ENCODE data around the gene SS18L1.

SS18L1 gene

DNA sequence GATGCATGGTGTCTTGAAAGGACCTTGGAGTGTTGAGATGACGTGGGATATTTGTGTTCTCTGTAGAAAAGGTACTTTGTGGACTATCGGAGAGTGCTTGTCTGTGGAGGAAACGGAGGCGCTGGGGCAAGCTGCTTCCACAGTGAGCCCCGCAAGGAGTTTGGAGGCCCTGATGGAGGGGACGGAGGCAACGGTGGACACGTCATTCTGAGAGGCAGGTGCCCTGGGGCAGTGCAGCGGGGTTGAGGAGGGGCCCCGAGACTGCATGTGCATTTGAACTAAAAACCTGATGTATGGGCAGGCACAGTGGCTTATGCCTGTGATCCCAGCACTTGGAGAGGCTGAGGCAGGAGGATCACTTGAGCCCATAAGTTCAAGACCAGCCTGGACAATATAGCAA lies 52.2 kb downstream of the SS18L1 start:
- H3K27ac ChIP-seq, result no peak overlapping the region
- TF ChIP-seq, protein P1, sequence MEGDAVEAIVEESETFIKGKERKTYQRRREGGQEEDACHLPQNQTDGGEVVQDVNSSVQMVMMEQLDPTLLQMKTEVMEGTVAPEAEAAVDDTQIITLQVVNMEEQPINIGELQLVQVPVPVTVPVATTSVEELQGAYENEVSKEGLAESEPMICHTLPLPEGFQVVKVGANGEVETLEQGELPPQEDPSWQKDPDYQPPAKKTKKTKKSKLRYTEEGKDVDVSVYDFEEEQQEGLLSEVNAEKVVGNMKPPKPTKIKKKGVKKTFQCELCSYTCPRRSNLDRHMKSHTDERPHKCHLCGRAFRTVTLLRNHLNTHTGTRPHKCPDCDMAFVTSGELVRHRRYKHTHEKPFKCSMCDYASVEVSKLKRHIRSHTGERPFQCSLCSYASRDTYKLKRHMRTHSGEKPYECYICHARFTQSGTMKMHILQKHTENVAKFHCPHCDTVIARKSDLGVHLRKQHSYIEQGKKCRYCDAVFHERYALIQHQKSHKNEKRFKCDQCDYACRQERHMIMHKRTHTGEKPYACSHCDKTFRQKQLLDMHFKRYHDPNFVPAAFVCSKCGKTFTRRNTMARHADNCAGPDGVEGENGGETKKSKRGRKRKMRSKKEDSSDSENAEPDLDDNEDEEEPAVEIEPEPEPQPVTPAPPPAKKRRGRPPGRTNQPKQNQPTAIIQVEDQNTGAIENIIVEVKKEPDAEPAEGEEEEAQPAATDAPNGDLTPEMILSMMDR (conservative IDR thresholded peaks at IDR 0.05), result no peak
- no peak for TF ChIP-seq ZFX (IDR thresholded peaks at IDR 0.05)

DNA sequence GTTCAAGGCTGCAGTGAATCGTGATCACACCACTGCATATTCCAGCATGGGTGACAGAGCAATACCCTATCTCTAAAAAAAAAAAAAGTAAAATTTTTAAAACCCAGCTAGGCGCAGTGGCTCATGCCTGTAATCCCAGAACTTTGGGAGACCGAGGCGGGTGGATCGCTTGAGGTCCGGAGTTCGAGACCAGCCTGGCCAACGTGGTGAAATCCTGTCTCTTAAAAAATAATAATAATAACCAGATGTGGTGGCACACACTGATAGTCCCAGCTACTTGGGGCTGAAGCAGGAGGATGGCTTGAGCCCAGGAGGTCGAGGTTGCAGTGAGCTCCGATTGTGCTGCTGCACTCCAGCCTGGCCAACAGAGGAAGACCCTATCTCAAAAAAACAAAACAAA lies 52.7 kb downstream of the SS18L1 start:
- TF ChIP-seq, protein P1 (conservative IDR thresholded peaks at IDR 0.05), result no peak
- no peak for TF ChIP-seq ZFX (IDR thresholded peaks at IDR 0.05)

DNA sequence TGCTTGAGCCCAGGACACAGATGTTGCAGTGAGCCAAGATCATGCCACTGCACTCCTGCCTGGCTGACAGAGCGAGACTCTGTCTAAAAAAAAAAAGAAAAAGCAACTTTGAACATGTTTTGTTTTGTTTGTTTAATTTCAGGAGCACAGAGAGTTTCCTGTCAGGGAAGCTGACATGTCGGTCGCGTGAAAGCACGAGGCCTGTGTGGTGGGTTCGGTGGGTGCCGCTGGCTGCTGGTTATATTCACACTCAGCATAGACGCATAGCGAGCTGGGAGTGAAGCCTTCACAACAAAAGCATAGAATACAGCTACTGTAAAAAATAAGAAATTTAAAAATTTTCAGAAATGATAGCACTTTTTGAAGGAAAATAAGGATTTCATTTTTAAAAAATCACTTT lies 53.7 kb downstream of the SS18L1 start:
- TF ChIP-seq, protein P1 (conservative IDR thresholded peaks at IDR 0.05), result no peak
- TF ChIP-seq ZFX (IDR thresholded peaks at IDR 0.05), result no peak
- H3K27ac ChIP-seq, result no peak overlapping the region

More for the DNA sequence above, 52.7 kb downstream of the SS18L1 start:
- H3K27ac ChIP-seq, result no peak overlapping the region

DNA sequence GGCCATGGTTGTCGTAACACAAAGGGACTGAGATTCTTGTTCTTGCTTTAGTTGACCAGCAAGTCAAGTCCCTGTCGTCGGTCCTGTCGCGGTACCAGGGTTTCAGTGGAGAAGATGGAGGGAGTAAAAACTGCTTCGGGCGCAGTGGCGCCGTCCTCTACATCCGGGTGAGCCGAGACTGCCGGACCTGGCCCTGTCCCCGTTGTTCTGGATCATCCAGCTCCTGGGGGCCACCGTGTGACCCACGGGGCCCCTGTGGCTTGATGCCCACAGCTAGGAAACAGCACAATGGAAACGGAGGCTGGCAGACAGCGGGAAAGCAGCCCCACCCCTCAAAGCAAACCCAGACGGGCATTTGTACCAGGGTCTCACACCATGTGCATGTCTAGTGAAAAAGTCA lies 54.2 kb downstream of the SS18L1 start:
- no peak overlapping the region for H3K27ac ChIP-seq
- no peak for TF ChIP-seq ZFX (IDR thresholded peaks at IDR 0.05)
- TF ChIP-seq, protein P1 (conservative IDR thresholded peaks at IDR 0.05), result no peak

DNA sequence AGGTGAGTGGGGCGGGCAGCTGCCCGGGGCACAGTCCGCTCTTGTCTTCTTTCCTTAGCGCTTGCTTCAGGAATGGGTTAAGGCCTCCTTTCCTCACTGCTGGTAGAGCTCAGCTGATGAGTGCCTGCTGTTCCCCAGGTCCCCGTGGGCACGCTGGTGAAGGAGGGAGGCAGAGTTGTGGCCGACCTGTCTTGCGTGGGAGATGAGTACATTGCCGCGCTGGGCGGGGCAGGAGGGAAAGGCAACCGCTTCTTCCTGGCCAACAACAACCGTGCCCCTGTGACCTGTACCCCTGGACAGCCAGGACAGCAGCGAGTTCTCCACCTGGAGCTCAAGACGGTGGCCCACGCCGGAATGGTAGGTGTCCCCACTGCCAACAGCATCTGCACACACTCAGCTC lies 54.9 kb downstream of the SS18L1 start:
- no peak overlapping the region for H3K27ac ChIP-seq
- TF ChIP-seq ZFX (IDR thresholded peaks at IDR 0.05), result no peak
- TF ChIP-seq, protein P1 (conservative IDR thresholded peaks at IDR 0.05), result no peak

DNA sequence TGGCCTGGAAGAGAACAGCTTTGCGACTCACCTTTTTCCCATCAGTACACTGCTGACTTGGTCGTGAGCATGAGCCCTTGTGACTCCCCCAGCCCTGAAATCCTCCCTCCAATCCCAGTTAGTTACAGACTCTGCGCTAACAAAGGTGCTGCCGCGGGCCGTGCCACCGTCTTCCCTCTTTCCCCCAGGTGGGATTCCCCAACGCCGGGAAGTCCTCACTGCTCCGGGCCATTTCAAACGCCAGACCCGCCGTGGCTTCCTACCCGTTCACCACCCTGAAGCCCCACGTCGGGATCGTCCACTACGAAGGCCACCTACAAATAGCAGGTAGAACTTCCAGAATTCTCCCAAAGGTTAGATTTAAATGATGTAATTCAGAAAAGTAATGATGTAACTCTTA lies 55.4 kb downstream of the SS18L1 start:
- TF ChIP-seq, protein P1 (conservative IDR thresholded peaks at IDR 0.05), result no peak
- TF ChIP-seq ZFX (IDR thresholded peaks at IDR 0.05), result no peak
- H3K27ac ChIP-seq, result no peak overlapping the region

DNA sequence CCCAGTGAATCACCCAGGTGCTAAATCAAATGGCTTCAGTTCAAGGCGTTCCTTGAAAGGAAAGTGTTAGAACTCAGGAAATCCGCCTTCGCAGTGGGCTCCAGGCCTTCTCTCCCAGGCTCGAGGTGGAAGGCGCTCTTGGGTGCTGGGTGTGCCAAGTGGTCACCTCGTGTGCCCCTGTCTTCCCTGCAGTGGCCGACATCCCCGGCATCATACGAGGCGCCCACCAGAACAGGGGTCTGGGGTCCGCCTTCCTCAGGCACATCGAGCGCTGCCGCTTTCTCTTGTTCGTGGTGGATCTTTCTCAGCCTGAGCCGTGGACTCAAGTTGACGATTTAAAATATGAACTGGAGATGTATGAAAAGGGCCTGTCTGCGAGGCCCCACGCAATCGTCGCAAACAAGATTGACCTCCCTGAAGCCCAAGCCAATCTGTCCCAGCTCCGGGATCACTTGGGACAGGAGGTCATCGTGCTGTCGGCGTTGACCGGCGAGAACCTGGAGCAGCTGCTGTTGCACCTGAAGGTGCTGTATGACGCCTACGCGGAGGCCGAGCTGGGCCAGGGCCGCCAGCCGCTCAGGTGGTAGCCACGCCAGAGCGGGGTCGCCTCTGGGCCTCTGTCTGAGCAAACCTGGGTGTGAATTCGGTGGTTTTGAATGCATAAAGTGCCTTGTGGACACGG lies 57.1 kb downstream of the SS18L1 start:
- H3K27ac ChIP-seq, result no peak overlapping the region
- TF ChIP-seq, protein P1 (conservative IDR thresholded peaks at IDR 0.05), result no peak
- TF ChIP-seq ZFX (IDR thresholded peaks at IDR 0.05), result no peak

All from C4-2B (cell line).